OCI-LY7 (cell line): ENCODE data around the gene NVL. TPM values are rescaled to one million over a fixed set of nuclear protein-coding genes. Genes with fewer than 3 reads are reported as not detected.

ENCODE experiments used
- BruUV-seq: library from RNA; stranded (reverse); fragments of 400-500 nt; replicated peaks from 2 replicates; lab custom pipeline; 2021; lab: Mats Ljungman, UMichigan
- CTCF ChIA-PET: fragments of 300-600 bp; sonication (Branson Sonifier 250); formaldehyde crosslinking; loops from one replicate; lab custom pipeline; 2022; ENCODE audit warnings: antibody characterized with exemption; ENCODE audit not compliant: unreplicated experiment; lab: Charles Lee
- POLR2A ChIA-PET: fragments of 300-600 bp; sonication (Branson Sonifier 250); formaldehyde crosslinking; loops from one replicate; lab custom pipeline; 2022; ENCODE audit warnings: antibody characterized with exemption; lab: Charles Lee
- DNase-seq: peaks from one replicate; pipeline ENCODE4 v3.0.0-alpha.2; 2015; ENCODE audit warnings: low spot score
- H2AFZ ChIP-seq: fragments of 200-600 bp; sonication (generic), shearing (Covaris generic); 2 replicates; pipeline ENCODE4 v1.6.1; 2014; ENCODE audit warnings: mild to moderate bottlenecking, antibody characterized with exemption, low read length, moderate library complexity
- H3K27ac ChIP-seq: fragments of 200-600 bp; sonication (generic); 2 replicates; pipeline ENCODE4 v1.5.1; 2014; ENCODE audit warnings: mixed run types, low read depth, mild to moderate bottlenecking, moderate library complexity, low read length, inconsistent platforms; ENCODE audit not compliant: poor library complexity, severe bottlenecking
- H3K36me3 ChIP-seq: fragments of 200-600 bp; sonication (generic); 2 replicates; pipeline ENCODE4 v1.6.1; 2014; ENCODE audit warnings: mild to moderate bottlenecking, antibody characterized with exemption, low read length, moderate library complexity, mixed read lengths; ENCODE audit not compliant: insufficient read depth
- H3K4me1 ChIP-seq: fragments of 200-600 bp; sonication (generic); 2 replicates; pipeline ENCODE4 v1.5.1; 2014; ENCODE audit warnings: mild to moderate bottlenecking, low read length; ENCODE audit not compliant: insufficient read depth, poor library complexity, severe bottlenecking
- H3K4me2 ChIP-seq: fragments of 200-600 bp; sonication (generic); 2 replicates; pipeline ENCODE4 v1.6.1; 2014; ENCODE audit warnings: mild to moderate bottlenecking, low read length
- H3K4me3 ChIP-seq: fragments of 200-600 bp; sonication (generic); 2 replicates; pipeline ENCODE4 v1.5.1; 2014; ENCODE audit warnings: mild to moderate bottlenecking, low read depth, low read length; ENCODE audit not compliant: poor library complexity, severe bottlenecking
- H3K79me2 ChIP-seq: fragments of 200-600 bp; sonication (generic); 2 replicates; pipeline ENCODE4 v1.6.1; 2016; ENCODE audit warnings: low read depth, mild to moderate bottlenecking, low read length, moderate library complexity, mixed read lengths; ENCODE audit not compliant: insufficient read depth
- H3K9me2 ChIP-seq: fragments of 200-600 bp; sonication (generic); 2 replicates; pipeline ENCODE4 v1.6.1; 2016; ENCODE audit warnings: mild to moderate bottlenecking, low read length, mixed read lengths; ENCODE audit not compliant: insufficient read depth
- H3K9me3 ChIP-seq: fragments of 200-600 bp; sonication (generic); 2 replicates; pipeline ENCODE4 v1.6.1; 2014; ENCODE audit warnings: mild to moderate bottlenecking, mixed run types, low read length, mixed read lengths
- H4K20me1 ChIP-seq: fragments of 200-600 bp; sonication (generic); 2 replicates; pipeline ENCODE4 v1.6.1; 2014; ENCODE audit warnings: mild to moderate bottlenecking, antibody characterized with exemption, low read length, moderate library complexity, mixed read lengths; ENCODE audit not compliant: insufficient read depth
- CTCF ChIP-seq: fragments of 200-600 bp; sonication (generic); conservative IDR thresholded peaks from 2 replicates; pipeline ENCODE4 v1.5.1; 2014; ENCODE audit warnings: mild to moderate bottlenecking, antibody characterized with exemption, low read length, moderate library complexity, mixed read lengths
- EZH2phosphoT487 ChIP-seq: fragments of 200-600 bp; sonication (generic); IDR thresholded peaks from 2 replicates; pipeline ENCODE4 v1.6.1; 2018; ENCODE audit warnings: low read depth, borderline replicate concordance, mild to moderate bottlenecking, mixed run types, antibody characterized with exemption, low read length, moderate library complexity, mixed read lengths
- intact Hi-C: fragments of 100-400 bp; cut with micrococcal nuclease; formaldehyde crosslinking; loops from one replicate; pipeline ENCODE4 v1.10.0; 2022; ENCODE audit not compliant: unreplicated experiment
- total RNA-seq, 2 experiments: library from RNA; depleted of rRNA in 1 of 2; stranded (reverse); fragments of >200 nt in 1 of 2; shearing (Covaris generic) in 1 of 2; gene quantifications; 2 replicates each; pipeline ENCODE4 v1.2.3, GENCODE V29; 2014 to 2022

NVL gene
- total RNA-seq, 2 experiments from 2014 or later: 31.6 to 43.0 TPM

- no peak overlapping the region for H2AFZ ChIP-seq
- POLR2A ChIA-PET: interaction anchor here (0.6 to 1.8 kb wide), 8 partner anchors 9 to 145 kb away, joined by 3 to 10 read pairs (median 4); partner anchors contain the start of gene NVL
- peak overlapping the region; percentile 66 for H3K4me2 ChIP-seq
- CTCF ChIA-PET: interaction anchor here (0.8 kb wide), 1 partner anchor 68 kb away, joined by 3 read pairs; no protein-coding TSS in a partner anchor
- BruUV-seq: no TSS peak
- H4K20me1 ChIP-seq: 0 out of 2 replicates have a peak, but pooled peaks cover 8% of the 10 kb centered on the region
- intact Hi-C loops: loop anchor here (10.0 kb wide), 2 partner anchors 190 to 340 kb away; partner anchors contain the start of gene TP53BP2
- H3K36me3 ChIP-seq: peaks cover 36% of the 10 kb centered on the region
- peaks cover 7% of the 10 kb centered on the region; the same call in 1 of the 2 replicates for H3K9me3 ChIP-seq
- H3K27ac ChIP-seq: peak overlapping the region; percentile 96
- TF ChIP-seq EZH2phosphoT487 (no peak), CTCF (no peak)
- peaks cover 51% of the 10 kb centered on the region for H3K4me1 ChIP-seq
- H3K9me2 ChIP-seq: no peaks in the 10 kb centered on the region
- peak; percentile 45 for DNase-seq
- H3K79me2 ChIP-seq: peaks cover 68% of the 10 kb centered on the region
- H3K4me3 ChIP-seq: peak overlapping the region; percentile 75
These were observed 144.8 kb downstream of the NVL start for GRCh38 chr1:224185208-224185607.

GRCh38 chr1:224183591-224184312 is 146.2 kb downstream of the NVL start:
- POLR2A ChIA-PET: interaction anchor here (0.7 to 1.4 kb wide), 6 partner anchors 14 to 173 kb away, joined by 3 to 4 read pairs (median 3); partner anchors contain the start of gene CNIH4
- peak; percentile 52 for TF ChIP-seq CTCF
- no peak for TF ChIP-seq EZH2phosphoT487
- Histone ChIP-seq H3K4me1 (peaks cover 47% of the 10 kb centered on the region), H3K9me3 (peaks cover 7% of the 10 kb centered on the region; the same call in 1 of the 2 replicates), H3K4me3 (peak overlapping the region; percentile 75), H3K36me3 (peaks cover 22% of the 10 kb centered on the region), H4K20me1 (0 out of 2 replicates have a peak, but pooled peaks cover 5% of the 10 kb centered on the region), H3K4me2 (peak overlapping the region; percentile 66), H3K27ac (peak overlapping the region; percentile 96), H2AFZ (no peak overlapping the region; the same call in 1 of the 2 replicates), H3K79me2 (peaks cover 54% of the 10 kb centered on the region), H3K9me2 (no peaks in the 10 kb centered on the region)
- intact Hi-C loops: loop anchor here (1.0 to 10.0 kb wide), 7 partner anchors 61 to 339 kb away; partner anchors contain the start of genes FBXO28, NVL, TP53BP2 and WDR26
- CTCF ChIA-PET: no interaction called here
- BruUV-seq: no TSS peak
- DNase-seq: peak; percentile 80
